ENCODE results near the gene MED13L. TPM values are rescaled to one million over a fixed set of nuclear protein-coding genes. Genes with fewer than 3 reads are reported as not detected.

MED13L gene
- total RNA-seq, 1 donor: 180 TPM

GRCh38 chr12:116201908-116202307 is 75.6 kb downstream of the MED13L start:
- TF ChIP-seq CTCF (IDR thresholded peaks at IDR 0.05; ENCODE audit: insufficient read depth, low read length): no peak
- peak; percentile 46 for DNase-seq (ENCODE audit: low read depth)
- no peak overlapping the region for H3K4me3 ChIP-seq (ENCODE audit: low read depth, low read length)

GRCh38 chr12:116201359-116201758 is 76.1 kb downstream of the MED13L start:
- no peak overlapping the region for H3K4me3 ChIP-seq (ENCODE audit: low read depth, low read length)
- TF ChIP-seq CTCF (IDR thresholded peaks at IDR 0.05; ENCODE audit: insufficient read depth, low read length): no peak
- no peak for DNase-seq (ENCODE audit: low read depth)

GRCh38 chr12:116200812-116201211 is 76.7 kb downstream of the MED13L start:
- TF ChIP-seq CTCF (IDR thresholded peaks at IDR 0.05; ENCODE audit: insufficient read depth, low read length): no peak
- H3K4me3 ChIP-seq (ENCODE audit: low read depth, low read length): no peak overlapping the region
- peak; percentile 42 for DNase-seq (ENCODE audit: low read depth)

- no peak overlapping the region for H3K4me3 ChIP-seq (ENCODE audit: low read depth, low read length)
- TF ChIP-seq CTCF (IDR thresholded peaks at IDR 0.05; ENCODE audit: insufficient read depth, low read length): no peak
- DNase-seq (ENCODE audit: low read depth): no peak
Observed at GRCh38 chr12:116199160-116199706, 78.3 kb downstream of the MED13L start.

GRCh38 chr12:116196752-116197718 is 80.5 kb downstream of the MED13L start:
- peak; percentile 35 for DNase-seq (ENCODE audit: low read depth)

GRCh38 chr12:116196226-116196625 is 81.3 kb downstream of the MED13L start:
- DNase-seq (ENCODE audit: low read depth): no peak
- TF ChIP-seq CTCF (IDR thresholded peaks at IDR 0.05; ENCODE audit: insufficient read depth, low read length): no peak
- H3K4me3 ChIP-seq (ENCODE audit: low read depth, low read length): no peak overlapping the region

More at GRCh38 chr12:116196752-116197718, 80.5 kb downstream of the MED13L start:
- TF ChIP-seq CTCF (IDR thresholded peaks at IDR 0.05; ENCODE audit: insufficient read depth, low read length): no peak
- H3K4me3 ChIP-seq (ENCODE audit: low read depth, low read length): no peak overlapping the region

Measured in fibroblast of the aortic adventitia (primary cell).